DND-41 (cell line): ENCODE measurements around the gene INSL6.

ENCODE experiments used
- EZH2 ChIP-seq: IDR thresholded peaks from 3 replicates; pipeline ENCODE4 v1.6.1; 2012; ENCODE audit warnings: borderline replicate concordance, low read depth, mild to moderate bottlenecking, moderate library complexity, low read length, inconsistent platforms; ENCODE audit not compliant: severe bottlenecking
- TF ChIP-seq, protein P1 (sequence below): IDR thresholded peaks from 2 replicates; pipeline ENCODE4 v1.5.1; 2012; ENCODE audit warnings: borderline replicate concordance, low read length, moderate library complexity, mild to moderate bottlenecking; ENCODE audit not compliant: poor library complexity, severe bottlenecking; ENCODE audit errors: extremely low read depth

DNA sequence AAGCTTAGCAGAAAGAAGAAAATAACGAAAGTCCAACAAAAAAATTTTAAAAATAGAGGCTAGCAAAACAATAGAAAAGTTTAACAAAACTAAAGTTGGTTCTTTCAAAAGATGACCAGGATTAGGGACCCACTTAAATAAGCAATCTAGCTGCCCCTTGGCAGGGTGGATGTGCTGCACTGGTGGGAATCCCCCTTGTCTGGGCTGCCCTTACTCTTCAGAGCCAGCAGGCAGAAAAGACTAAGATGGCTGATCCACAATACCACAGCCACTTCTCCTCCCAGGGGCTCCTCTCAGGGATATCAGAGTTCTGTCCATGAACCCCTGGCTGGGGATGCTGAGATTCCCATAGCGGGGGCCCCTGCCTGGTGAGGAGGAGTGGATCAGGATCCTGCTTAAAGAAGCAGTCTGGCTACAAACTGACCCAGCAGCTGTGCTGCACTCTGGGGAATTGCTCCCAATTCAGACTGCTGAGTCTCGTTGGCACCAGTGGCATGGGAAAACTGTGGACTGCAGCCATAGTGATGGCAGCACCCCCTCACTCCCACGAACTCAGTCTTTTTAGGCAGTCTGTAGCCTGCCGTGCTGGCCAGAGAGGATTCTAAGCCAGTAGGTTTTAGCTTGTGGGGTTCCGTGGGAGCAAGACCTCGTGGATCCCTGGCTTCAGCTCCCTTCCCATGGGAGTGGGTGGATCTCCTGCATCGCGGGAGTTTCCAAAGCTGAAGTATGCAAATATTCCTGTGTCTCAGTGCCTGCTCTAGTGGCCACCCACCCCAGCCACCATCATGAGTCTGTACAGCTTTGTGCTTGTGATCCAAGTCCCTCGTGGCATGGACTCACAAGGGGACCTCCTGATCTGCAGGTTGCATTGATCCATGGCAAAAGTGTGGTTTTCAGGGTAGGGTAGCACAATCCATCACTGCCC, 2.9 kb upstream of the INSL6 start:
- TF ChIP-seq, protein P1, sequence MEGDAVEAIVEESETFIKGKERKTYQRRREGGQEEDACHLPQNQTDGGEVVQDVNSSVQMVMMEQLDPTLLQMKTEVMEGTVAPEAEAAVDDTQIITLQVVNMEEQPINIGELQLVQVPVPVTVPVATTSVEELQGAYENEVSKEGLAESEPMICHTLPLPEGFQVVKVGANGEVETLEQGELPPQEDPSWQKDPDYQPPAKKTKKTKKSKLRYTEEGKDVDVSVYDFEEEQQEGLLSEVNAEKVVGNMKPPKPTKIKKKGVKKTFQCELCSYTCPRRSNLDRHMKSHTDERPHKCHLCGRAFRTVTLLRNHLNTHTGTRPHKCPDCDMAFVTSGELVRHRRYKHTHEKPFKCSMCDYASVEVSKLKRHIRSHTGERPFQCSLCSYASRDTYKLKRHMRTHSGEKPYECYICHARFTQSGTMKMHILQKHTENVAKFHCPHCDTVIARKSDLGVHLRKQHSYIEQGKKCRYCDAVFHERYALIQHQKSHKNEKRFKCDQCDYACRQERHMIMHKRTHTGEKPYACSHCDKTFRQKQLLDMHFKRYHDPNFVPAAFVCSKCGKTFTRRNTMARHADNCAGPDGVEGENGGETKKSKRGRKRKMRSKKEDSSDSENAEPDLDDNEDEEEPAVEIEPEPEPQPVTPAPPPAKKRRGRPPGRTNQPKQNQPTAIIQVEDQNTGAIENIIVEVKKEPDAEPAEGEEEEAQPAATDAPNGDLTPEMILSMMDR: no peak
- no peak for TF ChIP-seq EZH2
